COLO668 (cell line): ENCODE measurements around the gene DUOX2.
"Not testable (repeated sequence)": the region's sequence is repeated elsewhere in the genome, so short reads cannot be mapped to it uniquely, and the experiment has no call there.

ENCODE experiments used
- DNase-seq: peaks from one replicate; lab custom pipeline; 2025; ENCODE audit not compliant: unreplicated experiment; lab: John Stamatoyannopoulos, UW

DUOX2 gene

DNA sequence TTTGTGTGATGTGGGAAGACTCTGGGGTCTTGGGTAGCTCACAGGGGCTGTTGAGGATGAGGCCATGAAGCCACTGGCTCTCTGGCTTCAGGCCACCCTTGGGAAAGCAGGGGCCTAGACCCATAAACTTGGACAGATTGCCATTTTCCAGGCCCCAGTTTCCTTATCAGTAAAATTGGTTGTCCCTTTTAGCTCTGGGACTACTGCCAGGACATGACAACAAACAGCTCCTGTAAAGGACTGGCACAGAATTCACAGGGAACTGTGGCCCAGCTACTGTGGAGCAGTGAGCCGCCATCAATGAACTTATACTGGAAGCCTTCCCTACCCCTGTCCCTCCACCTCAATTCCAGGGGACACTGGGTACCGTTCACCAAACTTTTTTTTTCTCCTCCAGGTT, 36.6 kb downstream of the DUOX2 start:
- not testable (repeated sequence) for DNase-seq

- not testable (repeated sequence) for DNase-seq
Measured at GRCh38 chr15:45075440-45076320, 38.3 kb downstream of the DUOX2 start.

DNA sequence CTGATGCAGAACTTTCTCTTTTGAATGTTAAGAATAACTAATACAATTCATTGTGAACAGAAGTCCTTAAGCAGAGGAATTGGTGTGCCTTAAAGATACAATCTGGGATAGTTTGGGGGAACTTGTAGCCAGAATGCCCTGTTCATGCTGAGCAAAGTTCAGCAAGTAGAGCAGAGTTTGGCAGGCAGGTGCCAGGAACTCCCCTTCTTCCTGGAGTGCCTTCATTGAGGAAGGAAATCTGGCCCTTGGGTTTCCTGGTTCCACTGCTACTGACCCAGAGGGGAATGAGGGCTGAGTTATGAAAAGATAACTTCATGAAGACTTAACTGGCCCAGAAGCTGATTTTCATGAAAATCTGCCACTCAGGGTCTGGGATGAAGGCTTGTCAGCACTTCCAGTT, 40.4 kb downstream of the DUOX2 start:
- DNase-seq = not testable (repeated sequence)

GRCh38 chr15:45069942-45070360, 44.0 kb downstream of the DUOX2 start:
- DNase-seq = not testable (repeated sequence)

DNA sequence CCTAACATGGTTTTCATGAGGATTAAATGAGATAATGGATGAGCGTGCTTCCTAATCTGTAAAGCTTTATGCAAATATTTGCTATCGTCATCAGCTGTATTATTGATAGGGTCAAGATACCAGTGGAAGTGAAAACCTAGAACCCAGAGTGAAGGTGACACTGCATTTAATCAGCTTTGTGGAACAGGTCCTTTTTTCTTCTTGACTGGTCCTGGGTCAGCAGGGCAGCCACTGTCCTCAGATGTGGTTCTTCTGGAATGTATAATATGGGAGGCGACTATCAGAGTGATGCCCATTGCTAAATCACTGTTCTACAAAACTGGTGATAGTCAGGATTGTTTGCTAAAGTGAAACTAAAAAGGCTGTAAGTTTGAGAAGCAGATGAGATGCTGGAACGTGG, 49.6 kb downstream of the DUOX2 start:
- DNase-seq = no peak

- not testable (repeated sequence) for DNase-seq
Measured at GRCh38 chr15:45062301-45062700, 51.7 kb downstream of the DUOX2 start.

GRCh38 chr15:45058690-45059675, 55.0 kb downstream of the DUOX2 start:
- not testable (repeated sequence) for DNase-seq

DNA sequence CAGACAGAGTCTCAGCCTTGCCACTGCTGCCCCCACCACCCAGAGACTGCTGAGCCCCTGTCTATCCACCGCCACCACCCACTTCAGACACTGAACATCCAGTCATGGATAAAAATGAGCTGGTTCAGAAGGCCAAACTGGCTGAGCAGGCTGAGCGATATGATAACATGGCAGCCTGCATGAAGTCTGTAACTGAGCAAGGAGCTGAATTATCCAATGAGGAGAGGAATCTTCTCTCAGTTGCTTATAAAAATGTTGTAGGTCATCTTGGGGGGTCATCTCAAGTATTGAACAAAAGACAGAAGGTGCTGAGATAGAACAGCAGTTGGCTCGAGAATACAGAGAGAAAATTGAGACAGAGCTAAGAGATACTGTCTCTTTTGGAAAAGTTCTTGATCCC, 61.3 kb downstream of the DUOX2 start:
- DNase-seq = not testable (repeated sequence)

DNA sequence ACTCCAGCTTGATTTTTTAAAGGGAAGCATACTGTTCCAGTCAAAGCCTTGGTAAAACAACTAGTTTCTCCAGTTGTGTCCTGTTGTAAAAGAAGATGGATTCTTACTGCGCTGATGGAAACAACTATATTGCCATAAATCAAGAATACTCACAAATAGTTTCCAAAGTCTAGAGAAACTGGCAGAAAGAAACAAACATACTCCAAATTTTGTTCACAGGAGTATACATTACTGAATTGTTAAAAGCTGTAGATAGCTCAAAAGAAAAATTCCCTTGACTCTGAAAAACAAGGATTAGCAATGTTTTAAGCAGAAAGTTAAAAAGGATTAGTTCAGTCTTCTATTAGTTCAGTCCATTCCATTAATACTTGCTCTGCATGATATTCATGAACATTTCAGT, 63.4 kb downstream of the DUOX2 start:
- DNase-seq = no peak

GRCh38 chr15:45048794-45049631, 65.0 kb downstream of the DUOX2 start:
- DNase-seq = no peak

GRCh38 chr15:45048449-45048793, 65.6 kb downstream of the DUOX2 start:
- not testable (repeated sequence) for DNase-seq

DNA sequence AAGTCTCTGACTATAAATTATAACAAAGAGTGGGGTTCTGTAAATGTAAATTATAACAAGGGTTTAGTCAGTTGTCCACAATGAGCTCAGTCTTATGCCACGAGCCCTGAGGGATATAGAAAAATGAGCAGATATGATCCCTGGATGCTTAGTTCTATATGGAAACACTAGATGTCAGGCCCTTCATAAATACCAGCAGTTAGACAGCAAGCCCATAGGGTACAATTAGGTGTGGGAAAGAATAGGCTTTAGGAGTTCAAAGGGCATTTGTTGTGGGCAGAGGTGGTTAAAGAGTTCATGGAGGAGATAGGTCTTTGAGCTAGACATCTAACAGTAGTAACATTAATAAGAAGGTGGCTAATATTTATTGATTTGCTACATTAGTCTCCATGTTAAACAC, 69.7 kb downstream of the DUOX2 start:
- DNase-seq = not testable (repeated sequence)

DNA sequence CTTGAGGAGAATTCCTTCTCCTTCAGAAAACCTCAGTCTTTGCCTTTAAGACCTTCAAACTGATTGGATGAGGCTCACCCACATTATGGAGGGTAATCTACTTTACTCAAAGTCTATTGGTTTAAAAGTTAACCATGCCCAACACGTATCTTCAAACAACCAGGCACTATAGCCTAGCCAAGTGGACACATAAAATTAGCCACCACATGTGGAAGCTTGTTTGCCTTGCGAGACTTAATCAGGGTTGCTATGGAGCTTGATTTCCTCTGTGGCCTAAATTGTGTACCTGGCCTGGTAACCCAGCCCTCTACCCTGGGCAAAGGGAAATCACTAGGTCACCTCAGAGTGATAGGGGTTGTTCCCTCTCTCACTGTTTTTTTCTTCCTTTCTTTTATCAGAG, 71.1 kb downstream of the DUOX2 start:
- DNase-seq = not testable (repeated sequence)
